Hippocampal formation (tissue), 2 donors: Measurements from ENCODE around the gene LRCH1.

Experiments used
- DNase-seq, 2 donors: peaks; one replicate each; lab custom pipeline; 2025; lab: John Stamatoyannopoulos, UW

The LRCH1 gene

DNA sequence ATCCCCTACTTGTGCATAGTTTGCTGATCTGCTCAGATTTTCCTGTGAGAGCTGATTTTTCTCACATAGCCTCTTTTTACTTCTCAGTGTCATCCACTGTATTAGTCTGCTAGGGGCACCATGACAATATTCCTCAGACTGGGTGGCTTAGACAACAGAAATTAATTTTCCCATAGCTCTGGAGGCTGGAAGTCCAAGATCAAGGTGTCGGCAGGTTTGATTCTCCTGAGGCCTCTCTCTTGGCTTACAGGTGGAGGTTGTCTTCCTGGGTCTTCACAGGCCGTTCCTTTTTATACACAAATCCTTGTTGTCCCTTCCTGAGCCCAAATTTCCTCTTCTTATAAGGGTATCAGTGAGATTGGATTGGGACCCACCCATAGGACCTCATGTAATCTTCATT lies 9.2 kb downstream of the LRCH1 start:
- no peak for DNase-seq

DNA sequence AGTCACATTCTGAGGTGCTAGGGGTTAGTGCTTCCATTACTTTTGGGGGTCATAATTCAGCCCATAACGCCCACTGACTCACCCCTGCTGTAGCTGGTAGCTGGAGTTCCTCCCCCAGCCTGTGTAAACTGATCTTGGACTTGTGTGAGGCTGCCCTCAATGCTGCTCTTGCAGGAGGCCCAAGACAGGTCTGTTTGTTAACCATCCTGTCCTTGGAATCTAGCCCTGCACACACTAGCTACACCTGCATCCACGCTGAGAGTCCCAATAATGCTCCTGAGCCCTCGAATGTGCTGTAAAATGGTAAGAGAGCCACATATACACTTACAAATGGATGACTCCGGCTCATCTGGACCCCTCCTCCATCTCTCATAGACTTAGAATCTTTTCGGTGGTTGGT lies 9.6 kb downstream of the LRCH1 start:
- DNase-seq: no peak

DNA sequence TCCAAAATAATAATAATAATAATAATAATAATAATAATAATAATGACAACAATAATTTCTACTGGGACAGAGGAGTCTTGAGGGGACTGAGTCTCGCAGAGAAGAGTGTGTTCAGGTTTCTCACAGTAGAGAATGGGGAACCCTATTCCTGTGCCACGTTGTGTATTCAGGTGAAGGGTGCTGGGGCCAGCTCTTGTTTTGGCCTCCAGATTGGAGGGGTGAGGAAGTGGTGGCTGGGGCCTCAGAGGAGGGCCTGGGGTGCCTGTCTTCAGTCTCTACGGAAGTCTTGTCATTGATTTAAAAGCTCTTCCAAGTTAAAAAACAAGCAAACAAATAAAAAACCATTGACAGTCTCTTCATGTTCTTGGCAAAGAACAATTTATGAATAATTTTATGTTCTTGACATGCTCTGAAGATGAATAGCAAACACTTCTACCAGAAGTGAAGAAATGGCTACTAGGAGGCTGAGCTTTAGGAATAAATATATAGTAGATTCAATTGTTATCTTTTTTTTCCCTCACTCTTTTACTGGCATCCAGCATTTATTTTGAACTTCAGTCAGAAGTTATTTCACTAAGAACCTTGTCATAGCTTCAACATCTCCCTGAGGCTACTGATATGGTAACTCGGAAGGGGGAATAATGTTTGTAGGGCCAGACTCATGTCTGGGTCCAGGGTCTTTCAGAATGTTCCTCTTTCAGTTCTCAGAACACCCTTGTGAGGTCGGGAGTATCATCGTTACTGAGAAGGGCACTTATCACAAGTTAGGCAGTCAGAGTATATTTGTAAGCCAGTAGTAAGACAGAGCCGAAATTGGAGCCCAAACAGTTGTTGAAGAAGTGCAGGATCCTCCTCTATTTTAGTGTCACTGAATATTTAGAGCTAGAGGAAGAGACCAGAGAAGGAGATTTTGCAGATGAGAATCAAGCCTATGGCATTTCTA lies 13.1 kb downstream of the LRCH1 start:
- no peak for DNase-seq

DNA sequence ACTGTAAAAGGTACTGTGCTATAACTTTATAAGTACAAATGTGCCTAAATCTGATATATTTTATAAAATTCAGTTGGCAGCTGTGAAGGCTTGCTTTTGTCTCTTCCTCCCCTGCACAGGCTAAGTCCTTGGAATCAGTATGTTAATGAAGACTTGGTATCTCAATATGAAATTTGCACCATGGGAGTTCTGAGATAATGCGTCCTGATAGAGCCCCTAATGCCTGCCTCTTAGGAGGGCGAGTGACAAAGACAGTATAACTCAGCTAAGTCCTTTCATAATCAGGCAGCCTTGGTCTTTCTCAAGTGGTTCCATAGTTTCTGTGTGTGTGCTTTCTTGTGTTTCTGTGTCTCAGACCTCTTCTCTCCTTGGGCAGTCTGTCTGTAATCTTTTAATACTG lies 14.7 kb downstream of the LRCH1 start:
- DNase-seq: no peak

DNA sequence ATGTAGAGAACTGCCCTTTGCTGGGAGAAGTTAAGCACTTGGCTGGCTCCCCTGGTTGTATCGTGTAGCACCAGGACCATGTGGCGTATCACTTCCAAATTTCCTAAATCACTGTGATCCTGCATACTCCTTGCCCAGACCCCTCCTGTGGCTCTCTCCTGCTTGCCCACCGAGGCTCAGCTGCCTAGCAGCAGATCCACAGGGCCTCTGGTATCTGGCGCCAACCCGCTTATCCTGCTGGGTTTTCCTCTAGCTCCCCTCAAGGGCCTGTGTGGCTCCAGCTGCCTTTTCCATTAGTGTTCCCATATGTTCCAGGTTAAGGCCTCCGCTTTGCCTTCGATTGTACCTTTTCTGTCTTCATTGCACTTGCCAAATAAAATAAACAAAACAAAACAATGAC lies 16.5 kb downstream of the LRCH1 start:
- DNase-seq: no peak

DNA sequence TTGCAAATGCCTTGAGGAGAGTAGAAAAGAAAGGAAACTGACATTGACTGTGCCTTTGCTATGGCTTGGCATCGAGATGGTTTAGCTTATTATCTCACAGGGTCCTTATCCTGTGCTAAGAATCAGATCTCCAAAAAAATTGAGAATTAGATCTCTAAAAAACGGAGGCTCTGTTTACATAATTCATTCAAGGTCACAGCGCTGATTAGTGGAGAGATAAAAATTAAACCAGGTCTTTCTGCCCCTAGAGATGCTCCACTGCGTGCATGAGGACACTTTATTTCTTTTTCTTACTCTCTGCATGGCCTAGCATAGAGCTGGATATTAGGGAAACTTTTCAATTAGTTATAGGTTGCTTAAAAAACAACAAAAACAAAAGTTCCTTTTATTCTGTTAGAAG lies 17.3 kb downstream of the LRCH1 start:
- no peak for DNase-seq

DNA sequence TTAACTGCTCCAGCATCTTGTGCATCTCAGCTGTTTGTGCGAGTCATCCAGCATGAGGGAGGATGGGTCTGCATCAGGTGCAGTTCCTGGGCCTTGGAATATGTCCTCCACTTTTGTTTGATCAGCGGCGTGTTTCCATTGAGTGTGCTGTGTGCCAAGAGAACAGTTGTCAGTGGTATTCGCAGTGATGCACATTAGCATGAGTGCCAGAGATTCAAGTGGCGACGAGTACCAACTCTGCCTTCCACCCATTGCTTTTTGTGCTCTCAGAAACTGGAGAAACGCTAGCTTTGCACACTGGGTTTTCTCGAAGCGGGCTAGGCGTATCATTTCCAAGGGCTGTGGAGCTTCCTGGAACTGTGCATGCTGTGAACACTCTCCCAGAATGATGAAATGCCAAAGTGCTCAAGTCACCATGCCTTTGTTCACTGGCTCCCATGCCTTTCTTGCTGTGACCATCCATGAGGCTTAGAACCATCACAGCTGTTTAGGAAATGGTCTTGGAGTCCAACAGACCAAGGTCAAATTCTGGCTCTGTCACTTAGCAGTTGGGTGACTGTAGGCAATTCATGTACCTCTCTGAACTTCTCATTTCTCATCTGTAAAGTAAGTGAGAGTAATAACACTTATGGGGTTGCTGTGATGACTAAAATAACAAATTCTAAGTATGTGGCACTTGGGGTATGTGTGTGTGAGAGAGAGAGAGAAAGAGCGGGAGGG lies 18.4 kb downstream of the LRCH1 start:
- DNase-seq: no peak

DNA sequence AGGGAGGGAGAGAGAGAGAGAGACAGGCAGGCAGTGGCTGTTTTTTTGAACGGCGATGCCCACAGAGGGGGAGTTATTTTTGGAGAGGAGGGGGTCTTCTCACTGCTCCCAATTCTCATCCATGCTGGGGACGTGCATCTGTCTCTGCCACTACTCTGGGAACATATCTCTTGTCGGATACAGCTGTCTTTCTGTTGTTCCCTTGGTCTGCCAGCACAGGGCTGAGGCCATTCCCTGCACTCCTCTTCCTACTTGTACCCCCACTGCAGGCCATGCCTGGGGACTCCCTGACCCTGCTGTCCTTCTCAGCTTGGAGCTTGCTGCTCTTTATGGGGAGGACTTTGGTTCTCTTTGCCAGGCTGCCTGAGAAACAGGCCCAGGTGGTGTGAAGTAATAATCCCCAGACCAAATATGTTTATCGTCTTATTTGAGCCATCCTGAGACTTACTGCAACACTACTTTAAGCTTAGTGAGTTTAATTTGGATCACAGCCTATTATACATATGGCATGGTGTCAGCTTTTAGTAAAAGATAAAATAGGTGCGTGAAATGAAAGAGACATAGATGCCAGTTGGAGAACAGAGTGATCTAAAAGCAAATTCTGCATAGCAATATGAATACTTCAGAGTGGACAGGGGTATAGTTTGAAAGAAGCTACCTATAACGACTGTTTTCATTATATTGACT lies 19.1 kb downstream of the LRCH1 start:
- DNase-seq: no peak

DNA sequence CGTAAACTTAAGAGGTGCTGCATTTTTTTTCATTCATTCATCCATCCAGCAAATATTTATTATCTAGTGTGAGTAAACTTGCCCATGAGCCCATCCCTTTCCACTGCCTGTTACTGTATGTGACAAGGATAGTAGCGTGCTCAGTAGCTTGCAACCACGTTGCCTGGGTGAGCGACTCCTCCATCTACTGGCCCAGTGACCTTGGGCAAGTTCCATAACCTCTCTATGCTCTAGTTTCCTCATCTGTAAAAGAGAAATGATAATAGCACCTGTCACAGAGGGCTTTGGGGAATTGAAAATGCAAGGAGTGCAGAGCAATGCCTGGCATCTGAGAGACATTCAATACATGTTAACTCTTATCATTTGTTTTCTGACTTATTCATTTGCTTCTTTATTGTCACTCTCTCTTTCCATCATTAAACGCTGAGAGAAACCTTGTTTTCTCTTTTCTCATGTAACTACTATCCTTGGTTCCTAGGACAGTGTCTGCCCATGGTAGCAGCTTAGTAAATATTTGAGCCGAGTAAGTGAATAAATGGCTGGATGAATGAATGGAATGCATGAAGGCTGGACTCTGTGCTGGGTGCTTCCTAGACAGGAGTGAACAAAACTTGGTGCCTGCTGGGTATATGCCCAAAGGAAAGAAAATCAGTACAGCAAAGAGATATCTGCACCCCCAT lies 19.9 kb downstream of the LRCH1 start:
- DNase-seq: no peak

DNA sequence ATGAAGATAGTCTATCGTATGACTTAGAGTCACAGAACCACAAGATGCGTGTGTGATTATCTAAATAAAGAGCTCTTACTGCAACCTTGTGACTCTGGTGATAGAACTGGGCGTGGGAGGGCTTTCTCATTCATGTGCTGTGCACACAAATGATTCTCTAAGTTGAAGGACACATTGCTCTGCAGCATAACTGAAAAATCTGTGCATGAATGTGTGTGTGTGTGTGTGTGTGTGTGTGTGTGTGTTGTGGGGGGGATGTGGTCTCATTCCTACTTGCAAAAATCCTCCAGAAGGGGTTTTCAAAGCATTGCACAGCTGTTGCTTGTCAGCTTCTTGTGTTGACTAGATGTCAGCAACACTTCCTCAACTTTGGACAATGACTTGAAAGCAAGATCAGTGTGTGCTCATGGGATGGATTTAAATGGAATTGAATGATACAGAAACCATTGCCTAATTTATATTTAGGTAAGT lies 22.4 kb downstream of the LRCH1 start:
- no peak for DNase-seq

DNA sequence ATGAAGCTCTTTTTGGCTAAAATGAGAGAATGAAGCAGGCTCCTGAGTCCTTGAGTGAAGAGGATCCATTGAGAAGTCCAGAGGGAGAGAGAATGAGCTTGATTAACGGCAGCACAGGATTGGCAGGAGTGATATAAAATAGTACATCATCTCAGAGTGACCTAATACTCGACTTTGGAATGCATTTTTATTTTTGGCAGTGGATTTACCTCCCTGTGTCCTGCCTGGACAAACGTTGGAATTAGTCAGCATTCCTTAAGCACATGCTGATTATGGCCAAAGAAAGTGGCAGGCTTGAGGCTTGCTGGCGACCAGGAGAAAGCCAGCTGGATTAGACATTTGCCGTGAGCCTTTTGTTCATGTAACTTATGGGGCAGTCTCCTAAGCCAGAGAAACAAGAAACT lies 22.9 kb downstream of the LRCH1 start:
- DNase-seq: no peak

DNA sequence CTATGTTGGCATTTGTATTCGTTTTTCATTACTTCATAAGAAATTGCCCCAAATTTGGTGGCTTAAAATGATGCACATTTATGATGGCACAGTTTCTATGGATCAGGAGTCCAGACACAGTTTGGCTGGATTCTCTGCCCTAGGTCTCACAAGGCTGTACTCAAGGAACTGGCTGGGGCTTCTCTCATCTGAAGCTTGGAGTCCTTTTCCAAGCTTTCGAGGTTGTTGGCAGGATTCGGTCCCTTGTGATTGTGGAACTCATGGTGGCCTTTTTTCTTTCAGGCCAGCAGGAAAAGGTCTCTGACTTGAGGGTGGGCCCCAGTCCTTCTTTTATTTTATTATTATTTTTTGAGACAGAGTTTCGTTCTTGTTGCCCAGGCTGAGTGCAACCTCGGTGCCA lies 23.8 kb downstream of the LRCH1 start:
- no peak for DNase-seq

DNA sequence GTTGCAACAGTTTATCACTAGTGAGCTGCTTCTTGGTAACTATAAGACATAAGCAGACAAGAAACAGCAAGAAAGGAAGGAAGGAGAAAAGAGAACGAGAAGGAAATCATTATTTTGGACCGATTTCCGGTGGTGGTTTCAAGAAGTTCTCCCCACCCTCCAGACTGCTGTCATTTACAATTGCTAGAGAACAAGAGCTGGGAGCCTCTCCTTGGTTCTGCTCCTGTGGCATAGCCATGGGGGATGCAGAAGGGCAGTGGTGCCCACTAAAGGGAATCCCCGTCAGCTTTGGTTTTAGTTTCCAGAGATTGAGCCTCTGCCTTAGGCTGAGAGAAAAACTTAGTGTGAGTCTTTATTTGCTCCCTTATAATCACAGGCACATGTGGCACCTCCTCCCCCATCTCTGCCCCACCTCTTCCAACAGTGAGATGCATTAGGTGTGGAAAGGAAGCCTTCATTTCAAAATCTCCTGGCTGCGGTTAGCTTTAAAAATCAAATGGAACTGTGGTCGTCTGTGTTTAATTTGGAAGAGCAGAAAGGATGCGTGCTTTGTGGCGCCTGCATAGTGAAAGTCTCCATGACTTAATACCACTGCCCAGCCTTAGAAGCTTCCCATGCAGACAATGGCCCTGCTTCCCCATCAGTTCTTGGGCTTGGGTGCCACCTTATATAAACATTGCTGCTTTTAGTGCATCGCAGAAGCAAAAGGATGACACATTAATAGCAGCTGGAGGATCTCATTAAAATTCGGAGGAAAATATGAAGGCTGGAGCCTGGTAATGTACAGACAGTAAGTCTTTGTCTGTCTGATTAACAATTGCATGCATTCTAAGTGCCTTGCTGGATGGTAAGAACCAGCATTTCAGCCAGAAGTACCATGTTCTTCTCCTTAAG lies 25.0 kb downstream of the LRCH1 start:
- no peak for DNase-seq

DNA sequence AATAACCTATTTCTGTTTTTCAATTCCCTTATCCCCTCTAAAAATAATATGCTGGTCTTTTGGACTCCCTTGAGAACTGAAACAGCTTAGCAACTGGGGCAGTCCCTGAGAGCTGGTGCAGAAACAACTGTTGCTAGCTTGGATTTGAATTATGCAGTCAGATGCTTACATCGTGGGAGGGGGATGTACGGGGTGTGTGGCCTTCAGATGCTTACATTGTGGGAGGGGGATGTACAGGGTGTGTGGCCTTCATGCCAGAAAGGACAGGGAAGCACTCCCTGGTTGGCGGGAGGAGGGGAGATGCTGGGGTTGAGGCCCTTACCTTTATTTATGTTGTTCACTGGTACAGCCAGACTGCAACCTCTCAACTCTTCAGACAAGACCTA lies 25.6 kb downstream of the LRCH1 start:
- no peak for DNase-seq

DNA sequence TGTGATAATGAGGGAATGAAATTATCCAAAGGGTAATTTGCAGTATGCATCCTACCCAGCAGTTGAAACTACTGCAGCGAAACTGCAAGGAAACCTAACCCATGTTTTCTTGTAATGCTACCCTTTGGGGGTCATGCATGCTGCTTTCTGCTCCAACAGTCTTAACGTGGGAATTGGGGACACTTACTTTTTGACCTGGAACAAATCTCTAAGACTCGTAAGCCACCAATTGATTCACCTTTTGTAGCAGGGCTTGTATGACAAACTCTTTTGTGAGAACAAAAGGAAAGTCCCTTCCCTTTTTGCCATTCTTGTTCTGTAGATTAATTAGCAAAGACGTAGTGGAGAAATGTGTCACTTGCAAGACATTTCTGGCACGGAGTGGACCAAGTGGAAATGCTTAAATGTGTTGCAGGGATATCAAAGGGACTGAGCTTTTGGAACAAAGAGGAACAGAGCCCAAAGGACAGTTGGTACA lies 27.4 kb downstream of the LRCH1 start:
- no peak for DNase-seq

DNA sequence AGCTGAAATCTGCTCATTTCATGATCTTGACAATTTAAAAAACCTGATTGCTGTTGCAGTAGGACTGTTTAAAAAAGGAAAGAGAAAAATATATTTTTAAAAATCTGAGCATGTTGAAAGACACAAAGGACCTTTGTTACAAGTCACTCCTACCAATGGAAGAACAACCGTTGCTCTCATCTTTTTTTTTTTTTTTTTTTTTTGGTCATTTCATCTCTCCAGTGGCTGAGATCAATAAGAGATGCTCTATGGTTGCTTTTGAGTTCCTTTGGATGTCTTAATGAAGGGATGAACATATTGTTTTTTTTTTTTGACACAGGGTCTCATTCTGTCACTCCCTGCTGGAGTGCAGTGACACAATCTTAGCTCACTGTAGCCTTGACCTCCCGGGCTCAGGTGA lies 29.2 kb downstream of the LRCH1 start:
- DNase-seq: no peak

DNA sequence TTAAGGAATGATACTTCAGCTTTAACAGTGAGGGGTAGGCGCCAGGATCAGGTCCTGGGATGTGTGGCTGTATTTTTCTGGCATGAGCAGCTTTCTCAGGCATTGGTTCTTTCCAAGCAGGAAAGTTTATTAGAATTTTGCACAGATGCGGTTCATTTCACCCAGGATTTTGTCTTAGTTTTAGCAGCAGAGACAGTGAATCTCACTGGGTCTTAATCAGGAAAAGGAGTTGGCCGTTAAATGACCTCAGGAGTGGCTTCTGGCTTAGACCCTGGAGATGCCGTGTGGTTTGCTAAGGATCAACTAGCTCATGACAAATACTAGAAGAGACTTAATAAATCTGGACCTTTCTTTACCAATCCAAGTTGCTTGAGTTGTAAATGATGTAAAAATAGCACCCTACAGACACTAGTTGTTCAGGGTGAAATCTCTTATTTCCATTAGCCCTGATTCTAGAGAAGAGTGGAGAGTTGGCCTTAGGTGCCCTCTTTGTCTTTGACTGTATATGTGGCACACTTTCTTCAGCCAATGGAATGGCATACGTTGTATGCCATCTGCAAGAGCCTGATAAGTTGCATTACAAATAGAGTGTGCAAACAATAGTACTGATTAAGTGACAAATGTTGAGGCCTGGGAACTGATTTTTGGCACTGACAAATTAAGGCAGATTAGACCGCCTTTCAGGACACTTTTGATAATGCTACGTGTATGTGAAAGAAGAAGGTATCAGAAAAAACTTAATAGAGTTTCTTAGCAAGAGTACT lies 34.0 kb downstream of the LRCH1 start:
- no peak for DNase-seq

DNA sequence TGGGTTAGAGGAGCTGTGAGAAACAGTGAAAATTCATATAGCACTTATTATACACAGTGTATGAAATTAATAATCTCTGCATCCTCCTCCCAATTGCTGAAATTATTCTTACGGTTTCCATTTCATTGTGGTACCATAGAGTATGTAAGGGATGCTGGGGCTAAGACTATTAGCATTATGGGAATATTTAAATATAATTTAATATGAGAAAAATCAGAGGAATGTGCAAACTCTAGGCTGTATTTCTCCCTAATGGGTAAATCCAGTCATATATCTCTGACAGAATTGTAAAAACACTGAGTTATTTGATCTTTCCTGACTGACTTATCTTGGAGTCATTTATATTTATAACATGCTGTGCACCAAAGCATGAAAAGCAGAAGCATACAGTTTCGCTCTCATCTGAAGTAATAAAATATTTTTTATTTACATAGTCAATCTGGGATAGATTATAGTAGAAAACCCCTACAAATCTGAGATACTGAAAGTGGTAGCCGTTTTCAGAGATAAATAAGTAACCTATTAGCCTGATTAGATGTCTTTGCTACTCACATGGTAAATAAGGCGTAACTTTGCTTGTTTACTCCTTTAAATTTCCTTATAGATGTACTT lies 34.9 kb downstream of the LRCH1 start:
- DNase-seq: no peak

DNA sequence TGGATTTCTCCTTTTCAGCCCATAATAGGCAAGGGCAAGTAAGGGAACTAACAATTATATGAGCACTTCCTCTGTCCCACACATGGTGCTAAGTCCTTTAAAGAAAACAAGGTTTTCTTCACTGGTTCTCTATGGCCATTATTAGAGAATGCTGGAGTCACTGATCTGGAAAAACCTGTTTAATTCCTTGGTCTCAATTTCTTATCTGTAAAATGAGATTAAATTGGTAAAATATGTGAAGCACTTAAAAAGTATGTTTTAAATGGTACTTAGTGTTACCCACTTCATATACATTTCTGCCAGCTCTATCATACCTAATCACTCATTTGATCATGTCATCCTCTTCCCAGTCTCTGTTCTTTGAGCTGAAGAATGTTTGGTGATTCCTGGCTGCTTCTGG lies 39.4 kb downstream of the LRCH1 start:
- no peak for DNase-seq

DNA sequence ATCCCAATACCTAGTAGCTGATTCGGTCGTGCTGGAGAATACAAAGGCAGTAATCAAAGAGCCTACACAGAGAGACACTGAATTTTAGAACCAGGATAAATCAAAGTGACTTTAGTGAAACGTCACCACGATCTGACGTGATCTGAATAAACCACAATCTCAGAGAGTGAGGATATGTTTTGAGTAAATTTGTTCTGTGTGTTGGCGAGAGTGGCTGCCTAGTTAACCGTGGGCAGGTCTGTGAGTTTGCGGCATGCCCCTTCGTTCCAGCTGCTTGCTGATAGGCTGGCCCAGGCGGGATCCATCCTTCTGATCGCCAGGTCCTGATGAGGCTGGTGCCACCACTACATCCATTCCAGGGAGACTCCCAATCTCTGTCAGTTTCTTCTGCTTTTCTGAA lies 40.4 kb downstream of the LRCH1 start:
- no peak for DNase-seq
